OCI-M2 (cell line): ENCODE measurements around the gene MEG3.

Experiments
- DNase-seq: peaks from one replicate; lab custom pipeline; 2025; ENCODE audit not compliant: unreplicated experiment; lab: John Stamatoyannopoulos, UW

MEG3 gene

DNA sequence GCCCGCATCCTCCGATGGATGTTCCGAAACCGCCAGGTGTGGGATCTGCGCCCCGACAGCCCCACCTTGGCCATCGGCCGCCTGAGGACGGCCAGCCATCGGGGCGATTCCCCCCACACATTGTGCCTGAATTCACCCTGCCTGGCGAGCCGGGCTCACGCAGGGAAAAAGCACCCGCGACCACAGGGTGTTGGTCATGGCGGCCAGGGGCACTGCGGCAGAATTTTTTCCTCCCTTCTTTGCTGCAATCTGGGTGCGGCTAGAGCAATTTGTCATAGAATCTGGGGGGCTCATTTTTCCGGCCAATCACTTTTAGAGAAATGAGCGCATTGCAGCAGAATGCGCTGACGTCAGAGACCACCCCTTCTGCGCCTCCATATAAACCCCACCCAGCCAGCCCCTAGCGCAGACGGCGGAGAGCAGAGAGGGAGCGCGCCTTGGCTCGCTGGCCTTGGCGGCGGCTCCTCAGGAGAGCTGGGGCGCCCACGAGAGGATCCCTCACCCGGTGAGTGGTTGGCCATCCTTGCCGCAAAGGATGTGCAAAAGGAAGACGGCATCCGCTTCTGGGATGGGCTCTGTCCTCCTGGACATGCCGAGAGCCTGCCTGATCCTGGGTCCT lies at the start of gene MEG3:
Gene MEG3, plus strand, starts transcription at position 406 of the 619 bp plus-strand sequence.
- DNase-seq, result no peak

DNA sequence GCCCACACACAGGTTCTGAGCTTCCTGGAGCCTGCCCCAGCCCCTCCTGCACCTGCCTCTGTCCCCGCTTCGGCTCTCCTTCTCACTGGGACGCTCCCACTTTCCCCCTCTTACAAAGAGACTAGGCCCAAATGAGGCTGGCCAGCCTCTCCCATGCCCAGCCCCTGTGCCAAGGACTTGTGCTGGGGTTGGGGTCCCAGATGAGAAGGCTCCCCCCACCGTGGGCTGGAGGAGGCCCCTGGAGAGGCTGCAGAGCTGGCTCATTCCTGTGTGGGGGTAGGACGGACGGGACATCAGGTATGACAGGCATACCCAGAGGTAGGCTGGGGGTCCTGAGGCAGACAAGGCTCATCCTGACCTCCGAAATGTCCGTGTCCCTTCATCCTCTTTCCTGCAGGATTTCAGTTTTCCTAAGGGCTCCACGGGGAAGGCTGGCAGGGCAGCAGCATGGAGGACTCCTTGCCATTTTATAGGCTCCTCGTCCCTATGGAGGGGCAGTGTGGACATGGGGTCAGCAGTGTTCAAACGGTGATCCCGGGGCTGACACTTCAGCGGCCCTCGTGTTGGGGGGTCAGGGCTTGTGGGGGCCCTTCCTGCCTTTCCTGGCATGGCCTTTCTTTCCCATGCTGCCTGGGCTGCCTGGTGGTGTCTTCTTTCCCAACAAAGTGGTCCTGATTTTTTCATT lies 49.1 kb upstream of the MEG3 start:
- DNase-seq, result no peak

DNA sequence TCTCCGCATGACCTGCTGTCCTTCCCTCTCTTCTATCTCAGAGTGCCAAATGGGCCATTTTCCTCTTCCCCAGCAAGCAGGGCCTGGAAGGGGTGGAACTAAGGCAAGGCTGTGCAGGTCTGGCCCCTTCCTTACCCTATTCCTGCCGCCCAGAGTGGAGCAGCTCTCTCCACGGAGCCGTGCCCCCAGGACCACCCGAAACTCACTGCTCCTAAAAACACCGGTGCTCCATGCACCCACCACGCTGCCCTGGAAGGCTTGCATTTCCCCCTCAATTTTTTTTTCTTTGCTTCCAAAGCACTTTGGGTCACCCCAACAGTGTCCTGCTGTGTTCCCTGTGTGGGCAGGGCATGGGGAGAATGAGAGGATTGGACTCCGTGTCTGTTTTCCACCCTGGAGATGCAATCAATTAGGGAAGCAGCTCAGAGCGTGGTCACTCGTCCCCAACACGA lies 48.5 kb upstream of the MEG3 start:
- no peak for DNase-seq

- no peak for DNase-seq
Observed at GRCh38 chr14:100777818-100778525, 47.9 kb upstream of the MEG3 start.

GRCh38 chr14:100778526-100778882 lies 47.4 kb upstream of the MEG3 start:
- DNase-seq, result no peak

- DNase-seq, result no peak
Observed at GRCh38 chr14:100778951-100779690, 46.8 kb upstream of the MEG3 start.

GRCh38 chr14:100779691-100780080 lies 46.2 kb upstream of the MEG3 start:
- DNase-seq, result no peak

DNA sequence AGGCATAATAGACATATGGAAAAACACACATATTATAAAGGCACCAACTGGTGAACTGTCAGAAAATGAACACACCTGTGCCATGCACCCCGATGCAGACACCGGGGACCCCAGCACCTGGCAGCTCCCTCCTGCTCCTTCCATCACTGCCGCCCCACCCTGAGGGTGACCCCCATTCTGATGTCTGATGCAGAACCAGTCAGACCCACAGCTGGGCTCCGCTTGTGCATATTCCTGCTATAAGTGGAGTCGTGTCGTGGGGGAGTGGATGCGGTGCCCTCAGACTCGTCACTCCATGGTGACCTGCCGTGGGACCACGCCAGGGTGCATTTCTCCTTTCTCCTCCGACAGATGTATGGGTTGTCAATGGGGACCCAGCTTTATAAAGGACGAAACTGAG lies 45.7 kb upstream of the MEG3 start:
- DNase-seq, result no peak

DNA sequence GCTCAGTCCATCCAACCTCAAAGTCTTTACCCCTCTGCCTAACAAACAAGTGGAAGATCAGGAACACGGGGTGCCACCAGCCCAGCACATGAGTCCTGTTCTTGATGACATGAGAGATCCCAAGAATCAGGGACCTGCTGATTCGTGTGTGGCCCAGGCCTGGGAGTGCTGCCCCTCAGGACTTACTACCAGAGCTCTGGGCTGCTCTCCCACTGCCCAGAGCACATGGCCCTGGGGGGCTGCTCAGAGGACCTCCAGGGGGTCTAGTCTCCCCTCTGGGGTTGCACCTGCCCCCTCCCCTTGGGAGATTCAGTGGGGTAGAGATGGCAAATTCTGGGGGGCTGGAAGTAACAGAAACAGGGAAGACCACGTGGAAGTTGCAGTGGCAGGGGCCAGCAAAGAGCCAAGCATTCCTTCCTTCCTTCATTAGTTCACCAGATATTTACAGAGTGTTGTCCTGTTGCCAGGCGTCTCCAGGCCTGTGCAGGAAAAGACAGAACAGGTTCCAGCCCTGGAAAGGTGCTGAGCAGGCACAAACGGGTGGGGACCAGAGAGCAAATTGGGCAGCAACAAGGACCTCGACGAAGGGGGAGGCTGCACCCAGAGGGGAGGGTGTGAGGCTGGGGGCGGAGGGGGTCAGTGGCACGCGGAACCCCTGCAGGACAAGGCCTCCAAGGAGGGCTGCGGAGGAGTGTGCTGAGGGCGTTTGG lies 45.1 kb upstream of the MEG3 start:
- DNase-seq, result no peak

- no peak for DNase-seq
Observed at GRCh38 chr14:100781952-100782351, 44.0 kb upstream of the MEG3 start.

DNA sequence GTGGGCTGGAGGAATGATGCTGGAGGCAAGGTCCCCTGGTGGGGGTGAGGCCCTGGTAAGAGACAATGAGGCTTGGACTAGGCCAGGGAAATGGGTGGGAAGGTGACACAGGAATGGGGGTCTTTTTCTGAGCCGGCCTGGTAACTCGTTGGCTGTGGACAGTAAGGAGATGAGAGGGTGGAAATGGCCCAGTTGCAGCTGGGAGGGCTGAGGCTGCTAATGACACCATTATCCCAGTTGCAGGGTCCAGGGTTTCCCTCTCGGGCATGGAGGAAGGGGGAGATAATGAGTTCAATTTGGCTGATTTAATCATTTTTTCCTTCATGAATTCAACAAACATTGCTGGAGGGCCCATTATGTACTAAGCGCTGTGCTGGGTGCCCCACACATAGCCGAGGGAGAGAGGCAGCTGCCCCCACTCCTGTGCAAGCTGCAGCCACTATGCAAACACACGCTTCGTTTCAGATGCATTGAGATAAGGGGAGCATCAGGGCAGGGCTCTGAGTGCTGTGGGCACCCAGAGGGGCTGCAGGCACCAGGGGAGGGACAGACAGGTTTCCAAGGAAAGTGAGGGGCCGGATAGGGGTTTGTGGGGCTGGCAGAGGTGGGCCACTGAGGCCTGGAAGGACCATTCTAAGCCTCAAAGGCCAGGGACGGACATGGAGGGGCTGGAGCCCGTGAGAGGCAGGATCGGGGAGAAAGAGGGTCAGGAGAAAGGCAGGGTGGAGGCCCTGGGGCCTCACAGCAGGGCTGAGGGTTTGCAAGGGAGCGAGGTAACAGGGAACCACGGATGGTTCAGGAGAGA lies 43.2 kb upstream of the MEG3 start:
- DNase-seq, result no peak

DNA sequence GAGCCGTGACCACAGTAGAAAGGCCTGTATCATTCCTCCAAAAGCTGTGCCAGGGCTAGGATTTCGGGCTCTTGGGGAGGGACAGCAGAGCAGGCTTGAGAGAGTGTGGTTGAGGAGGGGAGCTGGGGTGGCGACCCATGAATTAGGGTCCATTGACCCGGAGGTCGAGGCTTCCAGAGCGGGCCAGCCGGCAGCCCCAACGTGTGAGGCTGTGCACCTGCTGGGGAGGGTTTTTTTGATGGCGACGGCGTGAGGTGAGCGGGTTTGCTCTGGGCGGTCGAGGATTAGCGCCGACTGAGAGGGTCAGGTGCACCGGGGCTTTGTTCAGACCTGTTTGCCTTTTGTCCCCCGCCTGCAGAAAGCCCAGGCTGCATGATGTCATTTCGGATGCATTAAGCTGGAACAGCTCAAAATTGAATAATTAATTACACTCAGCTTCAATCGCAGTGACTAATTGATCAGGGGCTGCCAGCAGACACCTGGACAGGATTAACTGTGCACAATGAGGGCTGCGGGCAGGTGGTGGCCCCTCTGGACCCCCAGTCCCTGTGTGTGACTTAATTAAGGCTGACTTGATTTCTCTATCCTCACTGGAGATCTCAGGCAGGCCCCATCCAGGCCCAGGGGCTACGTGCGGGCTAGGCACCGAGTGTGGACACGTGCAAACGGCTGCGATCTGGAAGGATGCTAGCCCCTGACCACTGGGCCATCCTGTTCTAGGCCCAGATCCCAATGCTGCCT lies 42.1 kb upstream of the MEG3 start:
- DNase-seq, result no peak

GRCh38 chr14:100784523-100785337 lies 41.2 kb upstream of the MEG3 start:
- no peak for DNase-seq

GRCh38 chr14:100785338-100785615 lies 40.6 kb upstream of the MEG3 start:
- no peak for DNase-seq

GRCh38 chr14:100785626-100786025 lies 40.3 kb upstream of the MEG3 start:
- DNase-seq, result no peak

DNA sequence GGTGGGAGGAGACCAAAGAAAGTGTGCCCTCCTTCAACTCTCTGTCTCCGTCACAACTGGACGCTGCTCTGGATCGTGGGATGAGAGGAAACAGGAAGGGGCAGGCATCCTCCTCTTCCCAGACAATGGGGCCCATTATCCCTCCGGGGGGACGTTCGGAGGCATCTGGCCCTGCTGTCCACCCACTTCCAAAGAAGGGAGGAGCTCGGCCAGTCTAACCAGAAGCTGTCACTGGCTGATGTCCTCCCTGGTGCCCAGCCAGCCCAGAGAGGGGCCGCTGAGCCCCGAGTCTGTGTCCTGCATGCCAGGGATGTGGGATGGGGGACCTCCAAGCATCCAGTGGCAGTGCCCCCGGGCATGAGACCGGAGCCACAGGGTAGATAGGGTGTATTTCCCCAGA lies 39.8 kb upstream of the MEG3 start:
- DNase-seq, result no peak

DNA sequence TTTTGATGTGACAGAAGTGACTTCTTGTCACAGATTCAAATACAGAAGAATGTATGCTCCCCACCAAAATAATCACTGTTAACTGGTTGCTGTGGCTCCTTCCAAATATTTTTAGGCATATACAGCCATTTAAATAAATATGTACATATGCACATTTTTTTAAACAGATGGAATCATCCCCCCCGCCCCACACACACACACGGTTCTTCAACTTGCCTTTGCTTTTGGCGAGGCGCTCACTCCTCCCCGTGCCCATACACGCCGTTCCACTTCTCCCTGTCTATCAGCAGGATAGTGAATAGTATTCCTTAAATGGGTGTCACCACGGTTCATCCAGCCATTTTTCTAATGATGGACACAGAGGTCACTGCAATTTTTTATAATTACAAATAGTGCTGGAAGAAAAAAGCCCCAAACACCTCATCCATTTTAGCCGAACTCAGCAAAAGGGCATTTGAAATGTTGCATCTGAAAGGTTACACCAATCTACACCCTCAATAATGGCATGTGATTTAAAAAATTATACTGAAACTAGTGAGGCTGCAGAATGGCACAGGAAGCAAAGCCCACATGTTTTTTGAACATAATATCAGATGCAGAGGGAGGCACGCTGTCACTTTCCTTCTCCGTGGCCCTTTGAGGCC lies 39.2 kb upstream of the MEG3 start:
- DNase-seq, result no peak

DNA sequence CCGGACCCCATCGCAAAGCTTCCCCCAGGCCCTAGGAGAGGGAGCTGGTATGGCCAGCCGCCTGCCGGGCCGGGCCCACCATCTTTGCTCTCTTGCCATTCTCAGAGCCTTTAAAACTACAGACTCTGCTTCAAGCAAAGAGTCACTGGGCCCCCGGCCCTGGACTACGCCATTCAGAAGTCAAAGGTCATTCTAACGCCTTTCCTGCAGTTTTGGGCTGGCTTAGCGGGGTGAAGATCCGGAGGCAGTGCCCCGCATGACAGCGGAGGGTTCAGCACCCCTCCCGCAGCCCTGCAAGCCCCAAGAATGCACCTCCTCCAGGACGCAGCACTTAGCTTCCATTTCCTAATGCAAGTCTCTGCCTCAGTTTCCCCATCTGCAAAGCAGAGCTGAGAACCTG lies 38.3 kb upstream of the MEG3 start:
- DNase-seq, result no peak
